Measurements from ENCODE around the gene RASD1. TPM values are rescaled to one million over a fixed set of nuclear protein-coding genes. Genes with fewer than 3 reads are reported as not detected.

The RASD1 gene
- total RNA-seq, 1 experiment from 2014 or later, result 5.7 TPM

GRCh38 chr17:17512866-17513265 is 16.7 kb upstream of the RASD1 start:
- no peaks in the 10 kb centered on the region for H3K9me3 ChIP-seq (ENCODE audit: control insufficient read depth, low read depth, low read length)
- DNase-seq, result no peak

More at GRCh38 chr17:17512866-17513265, 16.7 kb upstream of the RASD1 start:
- H2BK15ac ChIP-seq (ENCODE audit: low read depth, low read length), result no peak overlapping the region
- H3K27me3 Mint-ChIP-seq (ENCODE audit: low read depth), result no peaks in the 10 kb centered on the region
- no CpG with 5 or more reads among the region's 5 CpGs for WGBS (ENCODE audit: extremely low coverage, insufficient read length, low lambda C conversion rate)
- H3K14ac ChIP-seq (ENCODE audit: insufficient read depth, low read length), result no peak overlapping the region
- no peak overlapping the region for H3K23ac ChIP-seq (ENCODE audit: insufficient read length, low read depth, low read length)
- H3T11ph ChIP-seq (ENCODE audit: low read length), result no peak overlapping the region
- H3K27me3 ChIP-seq (ENCODE audit: insufficient read depth, low read length), result no peaks in the 10 kb centered on the region
- peaks cover 4% of the 10 kb centered on the region; the same call in 1 of the 2 replicates for H3K4me1 ChIP-seq (ENCODE audit: insufficient read depth, low read length)
- H3K18ac ChIP-seq (ENCODE audit: insufficient read length, low read depth, low read length), result no peak overlapping the region
- no peak overlapping the region for H4K8ac ChIP-seq (replicated peaks; ENCODE audit: insufficient read length, low read depth, low read length)
- H4K5ac ChIP-seq (ENCODE audit: insufficient read length, low read depth, low read length), result no peak overlapping the region
- H2BK12ac ChIP-seq (ENCODE audit: insufficient read length, low read depth, low read length), result no peak overlapping the region
- no peaks in the 10 kb centered on the region for H4K20me1 ChIP-seq (ENCODE audit: control insufficient read depth, insufficient read depth, insufficient read length)
- no peak overlapping the region for H2AK5ac ChIP-seq (ENCODE audit: insufficient read length, low read length)
- no peak overlapping the region for H3K4me2 ChIP-seq (ENCODE audit: insufficient read depth, insufficient read length, low read length)
- H3K9ac ChIP-seq (ENCODE audit: extremely low read depth, insufficient read length, low read length), result no peak overlapping the region
- no peaks in the 10 kb centered on the region for H3K23me2 ChIP-seq (ENCODE audit: insufficient read length, low read depth, low read length, poor library complexity, severe bottlenecking)
- no peak overlapping the region for H2AFZ ChIP-seq (ENCODE audit: low read length)
- H3K79me1 ChIP-seq (ENCODE audit: insufficient read depth, low read depth, low read length, poor library complexity, severe bottlenecking), result no peaks in the 10 kb centered on the region
- no peak for TF ChIP-seq CTCF (conservative IDR thresholded peaks at IDR 0.05)
- no peak overlapping the region for H2BK120ac ChIP-seq (ENCODE audit: low read depth, low read length, poor library complexity, severe bottlenecking)
- no peaks in the 10 kb centered on the region for H3K9me3 Mint-ChIP-seq
- H3K4me1 Mint-ChIP-seq, result peaks cover 26 to 30% of the 10 kb centered on the region in 2 experiments
- no peak overlapping the region for H2BK20ac ChIP-seq (ENCODE audit: low read depth, low read length, poor library complexity, severe bottlenecking)
- no peak overlapping the region for H3K56ac ChIP-seq (ENCODE audit: insufficient read length, low read depth, low read length)
- H3K4me3 Mint-ChIP-seq, result no peak overlapping the region
- no peak overlapping the region for H2BK5ac ChIP-seq (ENCODE audit: insufficient read length, low read length)
- no peak overlapping the region for H3K27ac ChIP-seq (ENCODE audit: insufficient read length, low read depth, low read length)
- no peaks in the 10 kb centered on the region; a peak in 2 of 7 replicates for H3K36me3 Mint-ChIP-seq (ENCODE audit: insufficient read depth in 1 of 3, low read depth in 3 of 3)
- H3K27ac Mint-ChIP-seq, result no peak overlapping the region
- no peak overlapping the region for H3K4ac ChIP-seq (ENCODE audit: low read depth, low read length)
- H3K79me2 ChIP-seq (ENCODE audit: insufficient read depth, low read length), result no peaks in the 10 kb centered on the region
- H4K91ac ChIP-seq (ENCODE audit: insufficient read length, low read depth, low read length), result no peak overlapping the region
